NCI-H2196 treated with DMSO at 0.1 percent for 48 hours (cell line): ENCODE results near the gene ENTPD2.

Experiments used
- DNase-seq: peaks from one replicate; lab custom pipeline; 2025; ENCODE audit not compliant: unreplicated experiment; lab: John Stamatoyannopoulos, UW

The ENTPD2 gene

DNA sequence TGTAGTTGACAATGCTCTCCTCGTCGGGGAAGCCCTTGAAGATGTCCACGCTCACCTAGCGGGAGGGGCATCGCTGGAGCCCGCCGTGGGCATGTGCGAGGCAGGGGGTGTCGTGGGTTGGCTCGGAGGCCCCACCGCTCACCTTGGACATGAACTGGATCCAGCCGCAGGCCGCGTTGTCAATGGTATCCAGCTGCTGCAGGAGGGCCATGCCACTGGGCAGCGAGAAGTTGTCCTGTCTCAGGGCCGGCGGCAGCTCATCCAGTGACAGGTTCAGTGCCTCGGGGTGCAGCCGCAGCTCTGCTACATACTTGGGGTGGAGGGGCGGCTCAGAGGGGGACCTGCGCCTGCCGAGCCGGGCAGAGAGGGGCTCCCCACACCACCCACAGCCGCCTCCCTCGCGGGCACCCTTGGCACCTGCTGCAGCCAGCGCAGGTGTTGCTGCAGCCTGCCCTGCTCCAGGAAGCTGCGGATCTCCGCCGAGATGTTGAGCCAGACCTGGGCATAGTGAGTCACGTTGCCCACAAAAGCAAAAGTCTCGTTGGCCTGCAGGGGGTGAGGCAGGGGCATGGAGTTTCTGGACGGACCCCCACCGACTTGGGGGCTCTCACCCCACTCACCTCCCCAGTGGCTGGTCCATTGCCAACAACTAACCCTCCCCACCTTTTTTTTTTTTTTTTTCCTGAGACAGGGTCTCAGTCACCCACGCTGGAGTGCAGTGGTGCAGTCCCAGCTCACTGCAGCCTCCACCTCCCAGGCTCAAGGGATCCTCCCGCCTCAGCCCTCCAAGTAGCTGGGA, 34.9 kb downstream of the ENTPD2 start:
- no peak for DNase-seq

- DNase-seq: no peak
Observed at GRCh38 chr9:137017791-137018497, 35.9 kb downstream of the ENTPD2 start.

DNA sequence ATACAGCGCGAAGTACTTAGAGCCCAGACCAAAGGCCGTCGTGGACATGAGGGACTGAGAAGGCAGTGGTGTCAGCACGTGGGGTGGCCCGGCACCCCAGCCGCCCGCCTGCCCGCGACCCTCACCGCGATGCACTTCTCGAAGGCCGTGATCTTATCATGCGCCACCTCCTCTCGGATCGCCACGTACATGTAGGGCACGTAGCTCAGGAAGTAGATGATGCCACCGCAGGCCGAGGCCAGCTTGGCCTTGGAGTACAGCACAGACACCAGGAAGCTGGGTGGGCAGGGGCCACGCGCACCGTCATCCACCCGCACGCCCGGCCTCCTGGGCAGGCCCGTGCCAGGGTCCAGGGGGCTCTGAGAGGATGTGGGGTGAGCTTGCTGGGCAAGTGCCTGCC, 36.8 kb downstream of the ENTPD2 start:
- DNase-seq: no peak

- DNase-seq: no peak
Observed at GRCh38 chr9:137016436-137016835, 37.4 kb downstream of the ENTPD2 start.

DNA sequence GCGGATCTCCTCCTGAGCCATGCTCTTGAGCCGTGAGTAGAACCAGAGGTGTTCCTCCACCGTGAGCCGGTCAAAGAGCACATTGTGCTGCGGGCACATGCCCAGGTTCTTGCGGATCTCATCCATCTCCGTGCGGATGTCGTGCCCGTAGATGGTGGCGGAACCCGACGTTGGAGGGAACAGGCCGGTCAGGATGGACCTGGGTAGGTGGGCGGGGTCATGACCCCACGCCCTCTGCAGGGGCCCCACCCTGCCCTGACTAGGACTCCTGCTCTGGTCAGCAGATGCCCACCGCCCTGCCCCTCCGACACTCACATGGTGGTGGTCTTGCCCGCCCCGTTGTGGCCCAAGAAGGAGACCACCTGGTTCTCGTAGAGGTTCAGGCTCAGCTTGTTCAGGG, 37.9 kb downstream of the ENTPD2 start:
- no peak for DNase-seq

- DNase-seq: no peak
Observed at GRCh38 chr9:137015540-137015930, 38.3 kb downstream of the ENTPD2 start.

- DNase-seq: no peak
Observed at GRCh38 chr9:137014776-137015539, 38.9 kb downstream of the ENTPD2 start.

- no peak for DNase-seq
Observed at GRCh38 chr9:137014166-137014565, 39.7 kb downstream of the ENTPD2 start.

DNA sequence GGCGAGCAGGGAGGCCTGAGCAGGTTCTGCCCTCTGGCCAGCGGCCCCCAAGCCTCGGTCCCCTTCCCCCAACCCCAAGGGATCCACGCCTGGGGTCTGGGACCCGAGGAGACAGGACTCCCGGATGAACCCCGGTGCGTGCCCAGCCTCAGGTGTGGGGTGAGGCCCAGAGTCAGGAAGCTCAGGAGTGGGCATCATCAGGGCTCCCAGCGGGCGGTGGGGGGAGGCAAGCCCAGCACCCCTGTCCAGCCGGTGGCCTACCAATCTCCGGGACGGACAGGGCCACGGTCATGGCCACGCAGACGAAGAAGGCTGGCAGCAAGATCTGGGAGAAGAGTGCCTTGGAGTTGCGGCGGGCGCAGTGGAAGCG, 40.3 kb downstream of the ENTPD2 start:
- DNase-seq: no peak

GRCh38 chr9:137012694-137013570, 40.9 kb downstream of the ENTPD2 start:
- no peak for DNase-seq

GRCh38 chr9:137011907-137012675, 41.8 kb downstream of the ENTPD2 start:
- DNase-seq: no peak

DNA sequence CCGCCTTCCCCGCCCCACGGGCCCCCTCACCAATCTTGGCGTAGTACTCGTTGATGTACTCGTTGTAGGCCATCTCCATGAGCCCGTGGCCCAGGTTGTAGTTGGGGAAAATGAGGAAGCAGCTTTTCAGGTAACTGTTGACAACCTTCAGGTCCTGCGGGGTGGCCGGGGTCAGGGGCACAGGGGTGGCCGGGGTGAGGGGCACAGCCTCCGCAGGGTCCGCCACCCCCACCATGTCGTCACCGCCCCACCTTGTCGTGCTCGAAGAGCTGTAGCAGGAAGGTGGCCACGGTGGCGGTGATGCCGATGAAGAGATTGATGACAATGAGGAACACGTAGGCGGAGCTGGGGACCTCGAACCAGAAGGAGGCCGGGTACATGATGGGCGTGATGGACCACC, 42.7 kb downstream of the ENTPD2 start:
- DNase-seq: no peak

- DNase-seq: no peak
Observed at GRCh38 chr9:137009938-137010732, 43.7 kb downstream of the ENTPD2 start.

- DNase-seq: no peak
Observed at GRCh38 chr9:137009217-137009616, 44.6 kb downstream of the ENTPD2 start.

DNA sequence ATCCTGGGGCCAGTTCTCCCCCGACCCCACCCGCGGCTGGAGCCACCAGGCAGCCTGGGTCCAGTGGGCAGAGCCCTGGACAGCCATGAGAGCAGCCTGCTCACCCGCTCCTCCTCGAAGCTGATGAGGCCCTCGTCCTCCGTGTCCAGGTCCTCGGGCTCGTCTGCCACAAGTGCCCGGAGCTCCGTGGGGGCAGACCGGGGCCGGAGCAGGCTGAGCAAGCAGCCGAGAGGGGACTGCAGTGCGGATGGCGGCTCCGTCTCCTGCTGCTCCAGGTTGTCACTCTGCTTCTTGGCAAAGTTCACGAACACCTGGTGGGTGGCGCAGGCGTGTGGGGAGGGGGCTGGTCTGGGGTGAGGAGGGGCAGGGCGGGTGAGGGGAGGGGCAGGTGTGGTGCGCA, 45.5 kb downstream of the ENTPD2 start:
- DNase-seq: no peak

GRCh38 chr9:137007816-137008270, 46.0 kb downstream of the ENTPD2 start:
- no peak for DNase-seq

DNA sequence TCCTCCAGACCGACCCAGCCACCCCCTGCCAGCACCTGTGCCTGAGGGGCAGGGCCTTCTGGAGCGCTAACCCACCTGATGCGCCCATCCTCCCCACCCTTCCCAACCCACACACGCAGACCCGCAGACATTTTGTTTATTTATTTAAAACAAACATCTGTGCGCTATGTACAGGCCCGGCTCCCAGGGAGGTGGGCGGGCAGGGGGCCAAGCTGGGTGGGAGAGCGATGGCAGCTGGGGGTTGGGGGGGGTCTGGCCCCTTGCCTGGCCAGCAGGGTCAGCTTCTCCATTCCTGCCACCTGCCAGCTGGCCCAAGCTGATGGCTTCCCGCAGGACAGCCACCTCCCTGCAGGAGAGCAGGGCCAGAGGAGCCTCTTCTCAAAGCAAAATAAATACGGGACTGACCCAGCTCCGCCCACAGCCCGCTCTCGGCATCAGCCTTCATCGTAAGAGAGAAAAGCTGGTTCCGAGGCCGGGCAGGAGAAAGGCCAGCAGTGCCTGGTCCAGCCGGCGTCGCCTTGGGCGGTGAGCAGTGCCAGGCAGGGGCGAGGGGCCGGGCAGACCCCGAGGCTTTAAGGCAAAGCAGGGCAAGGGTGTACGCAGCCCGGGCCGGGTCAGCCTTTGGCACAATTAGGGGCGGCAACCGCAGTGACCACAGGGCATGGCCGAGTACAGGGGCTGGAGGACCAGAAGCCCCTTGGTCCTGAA, 46.6 kb downstream of the ENTPD2 start:
- peak; percentile 30 for DNase-seq

DNA sequence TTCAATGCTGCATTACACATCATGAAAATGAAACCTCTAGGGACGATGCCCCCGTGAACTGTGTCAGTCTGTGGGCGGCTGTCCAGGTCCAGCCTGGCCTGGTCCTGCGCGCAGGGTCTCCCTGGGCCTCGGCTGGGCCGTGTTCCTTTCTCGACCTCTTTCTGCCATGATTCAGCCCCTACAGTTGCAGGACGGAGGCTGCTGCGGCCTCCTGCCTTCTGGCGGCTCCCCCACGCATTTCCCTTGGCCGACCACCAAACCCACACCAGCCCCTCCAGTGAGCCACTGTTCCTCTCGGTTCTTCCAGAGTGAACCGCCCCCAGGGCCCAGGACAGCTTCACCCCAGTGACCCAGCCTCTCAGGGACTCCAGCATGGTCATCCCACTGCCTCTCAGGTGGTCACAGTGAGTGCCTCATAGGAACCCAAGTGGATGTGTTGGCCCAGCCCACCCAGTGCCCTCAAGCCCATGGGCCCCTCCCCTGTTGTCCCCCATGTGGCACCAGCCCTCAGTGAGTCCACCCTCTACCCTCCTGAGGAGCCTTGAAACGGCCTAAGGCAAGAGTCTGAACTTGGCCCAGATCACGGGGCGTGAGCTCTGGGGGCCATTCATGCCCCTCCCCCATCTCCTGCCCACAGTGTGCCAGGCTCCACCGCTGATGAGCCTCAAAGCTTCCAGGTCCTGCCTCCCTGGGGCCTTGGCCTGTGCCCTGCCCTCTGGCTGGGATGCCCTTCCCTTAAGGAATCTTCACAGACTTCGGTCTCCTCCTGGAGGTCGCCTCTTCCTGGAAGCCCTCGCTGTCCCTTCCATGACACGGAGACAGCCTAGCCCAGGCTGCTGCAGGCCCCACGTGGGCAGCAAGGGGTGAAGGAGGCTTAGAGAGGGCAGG, 47.5 kb downstream of the ENTPD2 start:
- no peak for DNase-seq
